Stimulated activated CD8-positive, alpha-beta memory T cell treated with anti-CD3 and anti-CD28 coated beads, Interleukin-15, amount 100 ng/mL, for 24 hours (primary cell): ENCODE data around the gene MYOM1.
"Not testable (repeated sequence)": the region's sequence is repeated elsewhere in the genome, so short reads cannot be mapped to it uniquely, and the experiment has no call there.

Source experiments
- DNase-seq: peaks from one replicate; pipeline ENCODE4 v3.0.0-alpha.2; 2020; ENCODE audit warnings: low read depth

Gene MYOM1

DNA sequence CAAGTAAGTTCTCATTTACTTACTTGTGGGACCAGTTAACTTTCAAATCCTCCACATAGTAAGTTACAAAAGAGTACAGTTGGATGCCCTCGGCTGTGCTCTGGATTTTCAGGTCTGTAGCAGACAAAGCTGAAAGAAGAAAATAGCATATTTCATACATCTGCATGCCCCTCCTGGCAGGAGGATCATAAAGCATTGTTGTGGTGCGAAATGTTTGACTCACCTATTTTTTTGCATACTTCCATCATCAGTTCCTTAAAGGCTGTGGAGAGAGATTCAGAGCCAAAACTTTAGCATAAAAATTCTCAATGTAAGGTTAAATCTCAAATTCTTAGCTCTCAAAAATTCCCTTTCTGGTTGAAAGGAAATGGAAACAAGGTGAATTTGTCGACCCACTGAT is 136.0 kb downstream of the MYOM1 start:
- no peak for DNase-seq

- no peak for DNase-seq
Observed at GRCh38 chr18:3081584-3081991, 138.2 kb downstream of the MYOM1 start.

DNA sequence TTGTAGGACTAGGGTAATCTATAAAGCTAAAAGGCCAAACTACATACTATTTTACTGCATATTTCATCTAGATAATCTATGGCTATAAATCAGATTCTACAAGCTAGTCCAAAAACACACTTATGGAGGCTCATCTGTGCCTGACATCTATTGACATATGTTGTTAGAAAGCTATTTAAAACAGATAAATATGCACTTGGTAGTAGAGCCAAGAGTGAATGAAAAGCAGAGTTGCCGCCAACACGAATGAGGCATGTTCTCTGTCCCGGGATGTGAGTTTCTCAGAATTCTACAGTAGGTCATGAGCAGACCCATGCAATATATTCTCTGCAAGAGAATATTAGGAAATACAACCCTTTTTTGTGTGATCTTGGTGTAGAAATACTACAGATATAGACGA is 140.1 kb downstream of the MYOM1 start:
- no peak for DNase-seq

- no peak for DNase-seq
Observed at GRCh38 chr18:3075491-3075890, 144.3 kb downstream of the MYOM1 start.

GRCh38 chr18:3074087-3074486 is 145.7 kb downstream of the MYOM1 start:
- DNase-seq = no peak

DNA sequence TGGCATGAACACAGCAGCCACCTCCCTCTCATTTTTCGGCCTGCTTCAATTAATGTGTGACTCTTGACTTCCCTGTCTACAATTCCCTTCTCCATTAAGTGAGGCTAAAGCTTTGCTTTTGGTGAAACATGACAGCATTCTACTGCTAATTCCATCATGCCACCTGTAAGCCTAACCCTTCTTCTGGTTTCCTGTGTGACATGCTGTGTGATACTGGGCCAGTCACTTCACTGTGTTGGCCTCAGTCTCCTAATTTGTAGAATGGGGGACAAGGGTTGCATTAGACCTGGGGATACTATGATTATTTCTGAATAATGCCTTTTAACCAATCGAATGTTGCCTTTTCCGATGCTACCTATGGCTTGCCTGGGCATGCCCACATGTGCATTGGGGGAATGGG is 146.4 kb downstream of the MYOM1 start:
- not testable (repeated sequence) for DNase-seq

GRCh38 chr18:3071676-3072075 is 148.1 kb downstream of the MYOM1 start:
- DNase-seq = no peak

GRCh38 chr18:3069671-3070433 is 149.9 kb downstream of the MYOM1 start:
- DNase-seq = no peak

- DNase-seq = no peak
Observed at GRCh38 chr18:3067722-3068121, 152.0 kb downstream of the MYOM1 start.

- no peak for DNase-seq
Observed at GRCh38 chr18:3067165-3067661, 152.6 kb downstream of the MYOM1 start.

DNA sequence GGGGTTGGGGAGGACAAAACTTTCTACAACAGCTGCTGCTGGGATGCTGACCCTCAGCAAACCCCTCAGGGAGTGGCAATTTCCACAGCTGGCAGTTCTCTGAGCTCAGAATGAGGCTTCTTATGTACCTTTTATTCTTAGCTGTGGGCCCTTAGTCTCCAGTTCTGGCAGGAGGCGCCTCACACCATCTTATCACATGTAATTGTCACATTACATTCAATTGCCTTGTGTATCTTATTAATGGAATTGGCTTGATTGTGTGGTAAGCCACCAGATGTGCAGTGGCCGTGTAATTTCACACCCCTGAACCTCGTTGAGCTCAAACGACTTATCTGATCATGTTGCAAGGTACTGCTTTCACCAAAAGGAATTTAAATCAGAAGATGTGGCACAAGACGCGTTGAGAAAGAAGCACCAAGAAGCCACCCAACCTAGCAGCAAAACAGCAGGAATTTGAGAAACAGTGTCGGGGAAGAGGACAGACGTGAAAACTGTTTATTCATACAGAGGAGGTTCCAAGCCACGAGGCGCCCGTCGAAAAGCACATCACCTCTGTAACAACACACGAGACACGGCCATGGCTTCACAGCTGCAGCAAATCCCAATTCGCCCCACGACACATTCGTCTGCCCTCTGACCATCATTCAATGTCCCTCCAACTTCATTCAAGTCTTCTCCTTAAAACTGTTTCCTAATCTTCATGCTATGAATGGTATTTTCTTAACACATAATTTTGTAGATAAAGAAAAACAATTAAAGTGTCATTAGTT is 153.2 kb downstream of the MYOM1 start:
- no peak for DNase-seq

- not testable (repeated sequence) for DNase-seq
Observed at GRCh38 chr18:3063766-3064165, 156.0 kb downstream of the MYOM1 start.

DNA sequence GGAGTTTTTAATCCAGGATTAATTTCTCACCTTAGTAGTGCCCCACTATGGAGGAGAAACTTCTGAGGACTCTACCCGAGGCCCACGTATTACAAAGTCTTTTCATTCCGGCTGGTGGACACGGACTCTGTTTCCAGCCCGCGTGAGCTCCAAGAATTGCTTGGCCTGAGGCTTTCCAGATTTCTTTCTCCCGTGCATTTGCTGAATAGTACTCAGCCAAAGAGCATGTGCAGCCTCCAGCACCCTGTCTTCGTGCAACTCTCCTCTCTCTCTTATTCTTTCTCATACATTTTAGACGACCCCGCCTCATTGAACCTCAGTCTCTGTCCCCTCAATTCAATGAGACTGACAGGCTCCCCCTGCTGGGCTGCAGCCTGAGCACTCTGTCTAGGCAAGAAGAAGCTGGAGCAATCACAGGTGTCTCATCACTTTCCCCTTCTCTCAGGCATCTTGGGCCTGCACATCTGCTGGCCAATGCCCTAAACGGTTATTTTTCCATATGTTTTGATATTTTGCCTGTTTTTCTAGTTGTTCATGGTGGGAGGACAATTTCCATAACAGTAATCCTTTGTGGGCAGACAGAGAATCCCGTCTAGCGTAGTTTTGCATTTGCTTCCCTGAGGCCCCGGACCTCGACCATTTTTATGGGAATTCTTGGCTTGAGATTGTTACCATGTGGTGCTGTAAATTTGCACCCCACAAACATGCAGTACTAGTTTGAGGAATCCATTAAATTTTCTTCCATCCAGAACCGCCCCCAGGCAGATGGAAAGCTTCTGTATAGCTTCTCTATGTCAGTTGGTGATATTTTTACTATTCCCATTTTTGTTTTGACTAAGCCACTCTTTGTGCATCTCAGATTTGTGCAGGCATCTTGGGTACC is 156.7 kb downstream of the MYOM1 start:
- DNase-seq = no peak

GRCh38 chr18:3061581-3062312 is 158.0 kb downstream of the MYOM1 start:
- no peak for DNase-seq

- no peak for DNase-seq
Observed at GRCh38 chr18:3060667-3061580, 158.8 kb downstream of the MYOM1 start.

DNA sequence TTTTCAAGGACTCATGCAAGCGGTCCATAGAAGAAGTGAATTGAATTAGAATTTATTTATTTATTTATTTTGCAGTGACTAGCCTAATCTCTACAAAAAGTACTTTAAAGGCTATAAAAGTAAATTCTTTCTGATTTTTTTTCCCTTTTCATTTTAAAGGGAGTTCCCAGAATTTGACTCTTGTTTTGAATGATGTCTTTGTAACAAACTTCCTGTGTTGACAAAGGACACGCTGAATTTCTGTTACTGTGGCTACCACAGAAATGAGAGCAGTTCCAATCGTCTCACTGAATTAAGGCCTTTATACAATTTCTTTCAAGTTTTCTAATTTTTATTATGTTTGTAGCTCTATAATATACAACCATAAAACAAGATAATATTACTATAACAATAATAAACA is 160.5 kb downstream of the MYOM1 start:
- DNase-seq = no peak

- DNase-seq = no peak
Observed at GRCh38 chr18:3058328-3059191, 161.2 kb downstream of the MYOM1 start.

DNA sequence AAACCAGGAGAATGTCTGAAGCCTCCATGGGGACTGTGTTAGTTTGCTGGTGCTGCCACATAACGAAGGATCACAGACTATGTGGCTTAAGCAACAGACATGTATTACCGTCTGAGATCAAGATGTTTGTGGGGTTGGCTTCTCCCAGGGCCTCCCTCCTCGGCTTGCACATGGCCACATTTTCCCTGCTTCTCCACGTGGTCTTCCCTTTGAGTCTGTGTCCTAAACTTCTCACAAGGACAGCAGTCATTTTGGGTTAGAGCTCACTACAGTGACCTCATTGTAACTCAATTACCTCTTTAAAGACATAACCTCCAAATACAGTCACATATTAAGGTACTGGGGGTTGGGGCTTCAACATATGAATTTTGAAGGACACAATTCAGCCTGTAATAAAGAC is 162.2 kb downstream of the MYOM1 start:
- DNase-seq = no peak

DNA sequence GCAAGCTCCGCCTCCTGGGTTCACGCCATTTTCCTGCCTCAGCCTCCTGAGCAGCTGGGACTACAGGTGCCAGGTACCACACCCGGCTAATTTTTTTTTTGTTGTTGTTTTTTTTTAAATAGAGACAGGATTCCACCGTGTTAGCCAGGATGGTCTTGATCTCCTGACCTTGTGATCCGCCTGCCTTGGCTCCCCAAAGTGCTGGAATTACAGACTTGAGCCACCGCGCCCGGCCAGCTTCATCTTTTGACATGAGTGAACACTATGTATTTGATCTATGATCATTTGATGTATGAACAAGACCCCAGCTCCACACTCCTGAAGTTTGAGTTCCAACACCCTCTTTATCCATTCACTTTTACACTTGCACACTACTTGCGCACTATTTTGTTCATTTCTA is 163.5 kb downstream of the MYOM1 start:
- no peak for DNase-seq

DNA sequence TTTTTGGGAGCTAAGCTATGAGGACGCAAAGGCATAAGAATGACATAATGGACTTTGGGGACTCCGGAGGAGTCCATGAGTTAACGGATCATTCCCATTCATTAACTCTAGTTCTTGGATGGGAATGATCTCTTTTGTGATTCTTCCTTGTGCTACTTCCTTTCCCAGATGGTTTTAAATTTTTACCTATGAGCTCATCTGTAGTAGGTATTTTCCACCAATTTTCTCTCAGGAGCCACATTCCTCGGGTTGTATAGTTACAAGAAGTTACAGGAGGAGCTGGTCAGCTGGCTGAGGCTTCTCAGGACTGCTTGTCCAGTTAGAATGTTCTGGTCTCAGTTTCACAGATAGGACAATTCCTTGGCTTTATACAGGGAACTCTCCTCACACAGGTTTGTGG is 164.0 kb downstream of the MYOM1 start:
- no peak for DNase-seq
